ENCODE data around the gene ADAM11. TPM values are rescaled to one million over a fixed set of nuclear protein-coding genes. Genes with fewer than 3 reads are reported as not detected.

Gene ADAM11
- total and polyA plus RNA-seq, 9 of the 15 experiments (the other 6 are each of a cell fraction or from before 2014, with no cell fraction given): 0.01 to 0.31 (median 0.14) TPM; not detected in 2

- H3K4me3 ChIP-seq: no peak overlapping the region
- peaks cover 5% of the 10 kb centered on the region; the same call in 1 of the 2 replicates for H4K20me1 ChIP-seq (replicated peaks; ENCODE audit: control insufficient read depth, insufficient read depth, low read length)
- H3K79me2 ChIP-seq (ENCODE audit: control insufficient read depth, insufficient read depth, low read length): no peaks in the 10 kb centered on the region
- no peaks in the 10 kb centered on the region for H3K9me1 ChIP-seq (ENCODE audit: control insufficient read depth, insufficient read depth, low read length)
- H3K4me1 ChIP-seq (replicated peaks in 1 of 2; ENCODE audit: control insufficient read depth in 2 of 2, insufficient read depth in 2 of 2, low read length in 2 of 2): peaks cover 0 to 35% of the 10 kb centered on the region in 2 experiments; a peak in 2 of 5 replicates
- in situ Hi-C loops (cut with MboI): no loop called here
- POLR2A ChIA-PET: no interaction called here
- no peak overlapping the region for H3K9ac ChIP-seq (ENCODE audit: insufficient read depth in 1 of 2, low read depth in 2 of 2, low read length in 2 of 2)
- no peaks in the 10 kb centered on the region for H3K9me3 ChIP-seq (replicated peaks; ENCODE audit: control insufficient read depth, insufficient read depth, low read depth, low read length)
- WGBS (ENCODE audit: insufficient coverage, low coverage, missing lambda C conversion rate): 35% methylated on average over 9 of the region's 11 CpGs
- H3K27me3 ChIP-seq (ENCODE audit: control insufficient read depth in 2 of 2, insufficient read depth in 2 of 2, low read length in 2 of 2): peaks cover 2 to 27% of the 10 kb centered on the region in 2 experiments; a peak in 4 of 5 replicates
- DNase-seq (ENCODE audit: extremely low read depth in 1 of 4, low spot score in 3 of 4) (no peak), FAIRE-seq (no peak), ATAC-seq (no peak)
- intact Hi-C loops (cut with micrococcal nuclease): no loop called here
- H3K27ac ChIP-seq (ENCODE audit: extremely low read depth, low read depth, low read length): no peak overlapping the region
- TF ChIP-seq RFX1 (IDR thresholded peaks at IDR 0.05) (peak; percentile 64; the same call in 1 of the 2 replicates), YY1 (IDR thresholded peaks at IDR 0.05; ENCODE audit: borderline replicate concordance in 1 of 3, control insufficient read depth in 1 of 3, extremely low read depth in 1 of 3, insufficient read depth in 3 of 3, insufficient read length in 1 of 3, insufficient replicate concordance in 2 of 3, low read depth in 1 of 3, low read length in 2 of 3) (peak in 2 of 3 experiments; percentile 54 to 76), SLC30A9 (CRISPR knock-in tag; IDR thresholded peaks at IDR 0.05) (no peak), CTCFL (IDR thresholded peaks at IDR 0.05; ENCODE audit: borderline replicate concordance, insufficient read depth, low read depth, low read length, poor library complexity, severe bottlenecking) (no peak)
- CTCF ChIA-PET (ENCODE audit: low intra/inter-chr PET ratio): no interaction called here
- no TSS peak for BruUV-seq (replicated peaks)
- no peak overlapping the region; the same call in 1 of the 2 replicates for H2AFZ ChIP-seq (ENCODE audit: low read depth, low read length)
- H3K36me3 ChIP-seq (ENCODE audit: control insufficient read depth, insufficient read depth, low read length): no peaks in the 10 kb centered on the region
- no peak overlapping the region for H3K4me2 ChIP-seq (ENCODE audit: insufficient read depth, low read length)
Measured at GRCh38 chr17:44768505-44769142, 9.8 kb downstream of the ADAM11 start.
